ENCODE results near the gene GRAMD1B. TPM values are rescaled to one million over a fixed set of nuclear protein-coding genes. Genes with fewer than 3 reads are reported as not detected.
A peak's percentile ranks its signal among the peaks of the same experiment; 100 is the strongest.

The GRAMD1B gene
- total RNA-seq, 1 donor from 2014 or later: 159 TPM

DNA sequence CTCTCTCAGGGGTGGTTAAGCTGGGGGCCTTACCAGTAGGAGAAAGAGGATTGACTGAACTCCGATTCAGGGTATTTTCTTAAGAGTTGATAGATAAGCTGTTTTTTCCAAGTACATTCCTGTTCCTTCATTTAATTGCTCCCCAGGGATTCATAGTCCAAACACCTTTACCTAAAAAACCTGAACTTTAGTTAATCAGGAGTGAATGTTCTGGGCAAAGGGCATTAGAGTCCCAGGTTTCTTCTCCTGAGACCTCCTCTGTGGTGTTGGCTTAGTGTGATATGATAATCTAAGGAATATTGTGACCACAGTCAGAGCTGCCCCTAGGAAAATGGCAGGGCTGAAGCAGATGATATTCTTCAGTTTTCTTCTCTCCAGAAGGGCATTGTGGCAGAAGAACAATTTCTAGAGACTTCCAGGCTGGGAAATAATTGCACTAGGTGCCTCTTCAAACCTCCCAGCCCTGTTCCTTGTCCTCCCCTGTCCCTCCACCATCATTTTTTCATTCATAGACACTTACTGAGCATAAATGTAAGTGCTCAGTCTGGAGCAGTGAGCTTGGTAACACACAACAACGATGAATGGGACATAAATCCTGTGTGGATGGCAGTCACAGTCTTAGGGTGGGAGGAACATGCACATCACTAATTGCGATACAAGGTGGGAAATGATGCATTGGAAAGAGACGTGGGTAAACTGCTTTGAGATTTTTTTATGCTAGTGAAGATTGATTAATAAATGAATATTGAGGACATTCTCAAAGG lies 11.5 kb upstream of the GRAMD1B start:
- intact Hi-C loops (cut with micrococcal nuclease): no loop called here
- no peak overlapping the region for H3K4me3 Mint-ChIP-seq (ENCODE audit: low read depth)
- no peak for DNase-seq (ENCODE audit: low spot score)
- peaks cover 13% of the 10 kb centered on the region for H3K4me1 Mint-ChIP-seq (ENCODE audit: low read depth)
- H3K9me3 Mint-ChIP-seq: no peaks in the 10 kb centered on the region
- no peak overlapping the region for H3K27ac Mint-ChIP-seq
- H3K27me3 Mint-ChIP-seq (ENCODE audit: low read depth): peaks cover 4% of the 10 kb centered on the region
- peaks cover 7% of the 10 kb centered on the region for H3K36me3 Mint-ChIP-seq (ENCODE audit: low read depth)

DNA sequence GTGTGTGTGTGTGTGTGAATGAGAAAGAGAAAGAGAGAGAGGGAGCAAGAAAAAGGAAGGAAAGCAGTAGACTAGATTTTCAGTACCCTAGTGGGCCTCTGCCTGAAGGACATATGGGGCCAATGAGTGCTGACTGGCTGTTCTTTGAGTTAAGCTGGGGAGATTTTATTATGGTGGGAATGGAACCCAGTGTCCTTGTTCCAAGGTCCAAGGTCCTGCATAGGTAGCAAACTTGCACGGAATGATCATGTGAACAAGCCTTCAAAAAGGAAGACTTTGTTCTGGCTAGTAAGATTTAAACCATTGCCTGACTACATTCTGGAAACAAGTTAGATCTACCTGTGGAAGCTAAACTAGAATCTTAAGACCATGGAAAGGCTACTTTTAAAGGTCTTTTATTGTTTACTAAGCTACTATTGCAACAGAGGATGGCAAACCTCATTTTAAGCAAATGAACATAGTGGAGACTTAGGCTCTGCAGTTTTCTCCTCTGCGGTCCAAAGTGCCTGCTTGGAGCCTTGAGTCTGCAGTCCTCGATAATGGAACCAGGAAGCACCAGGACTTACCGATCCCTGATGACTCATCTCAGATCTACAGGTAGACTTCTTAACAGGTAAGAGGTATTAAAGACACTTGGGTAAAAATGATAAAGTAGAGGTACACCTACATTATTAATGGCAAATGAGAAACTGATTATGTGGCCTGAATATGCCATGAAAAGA lies 10.2 kb upstream of the GRAMD1B start:
- Mint-ChIP-seq H3K27me3 (ENCODE audit: low read depth) (peaks cover 11% of the 10 kb centered on the region), H3K27ac (no peak overlapping the region), H3K9me3 (no peaks in the 10 kb centered on the region), H3K36me3 (ENCODE audit: low read depth) (peaks cover 10% of the 10 kb centered on the region), H3K4me3 (ENCODE audit: low read depth) (no peak overlapping the region), H3K4me1 (ENCODE audit: low read depth) (peaks cover 10% of the 10 kb centered on the region)
- no peak for DNase-seq (ENCODE audit: low spot score)
- intact Hi-C loops (cut with micrococcal nuclease): no loop called here

DNA sequence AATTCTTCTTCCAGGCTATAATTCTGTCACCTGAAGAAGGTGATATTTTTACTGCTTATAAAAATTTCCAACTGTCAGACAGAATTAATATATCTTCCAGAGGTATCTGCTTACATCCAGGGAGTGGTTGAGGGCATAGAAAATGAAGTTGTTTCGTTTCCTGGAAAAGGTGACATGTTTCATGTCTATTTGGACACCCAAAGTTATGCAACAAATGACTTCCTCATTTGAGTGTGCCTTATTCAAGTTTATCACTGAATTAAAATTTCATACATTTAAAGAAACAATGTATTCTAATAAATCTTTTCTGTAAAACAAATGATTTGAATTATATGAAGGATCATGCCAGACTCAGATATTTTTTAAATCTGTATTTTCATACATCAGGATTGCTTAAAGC lies 8.5 kb upstream of the GRAMD1B start:
- no peak overlapping the region for H3K4me3 Mint-ChIP-seq (ENCODE audit: low read depth)
- peaks cover 10% of the 10 kb centered on the region for H3K36me3 Mint-ChIP-seq (ENCODE audit: low read depth)
- H3K9me3 Mint-ChIP-seq: no peaks in the 10 kb centered on the region
- no peak for DNase-seq (ENCODE audit: low spot score)
- intact Hi-C loops (cut with micrococcal nuclease): no loop called here
- H3K27me3 Mint-ChIP-seq (ENCODE audit: low read depth): peaks cover 11% of the 10 kb centered on the region
- H3K27ac Mint-ChIP-seq: no peak overlapping the region
- H3K4me1 Mint-ChIP-seq (ENCODE audit: low read depth): peaks cover 19% of the 10 kb centered on the region

DNA sequence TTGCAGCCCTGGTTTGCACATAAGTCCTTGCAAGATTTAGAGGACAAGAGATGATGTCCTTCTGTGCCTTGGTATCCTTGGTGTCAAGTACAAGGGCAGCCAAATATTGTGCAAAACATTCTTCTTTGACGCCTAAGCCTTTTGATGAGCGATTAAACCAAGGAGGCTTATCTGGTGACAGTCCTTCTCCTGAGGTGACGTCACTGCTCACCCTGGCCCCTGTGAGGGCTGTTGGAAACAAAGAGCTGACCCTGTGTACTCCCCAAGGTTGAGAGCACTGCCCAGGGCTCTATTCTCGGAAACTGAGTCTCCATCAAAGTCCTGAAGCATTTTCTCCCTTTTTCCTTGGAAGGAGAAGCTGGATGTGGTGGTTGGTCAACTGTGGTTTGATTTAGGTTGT lies 4.7 kb upstream of the GRAMD1B start:
- H3K27me3 Mint-ChIP-seq (ENCODE audit: low read depth): peaks cover 11% of the 10 kb centered on the region
- DNase-seq (ENCODE audit: low spot score): no peak
- H3K9me3 Mint-ChIP-seq: no peaks in the 10 kb centered on the region
- intact Hi-C loops (cut with micrococcal nuclease): no loop called here
- peaks cover 33% of the 10 kb centered on the region for H3K36me3 Mint-ChIP-seq (ENCODE audit: low read depth)
- H3K4me3 Mint-ChIP-seq (ENCODE audit: low read depth): no peak overlapping the region
- H3K4me1 Mint-ChIP-seq (ENCODE audit: low read depth): peaks cover 26% of the 10 kb centered on the region
- no peak overlapping the region for H3K27ac Mint-ChIP-seq

DNA sequence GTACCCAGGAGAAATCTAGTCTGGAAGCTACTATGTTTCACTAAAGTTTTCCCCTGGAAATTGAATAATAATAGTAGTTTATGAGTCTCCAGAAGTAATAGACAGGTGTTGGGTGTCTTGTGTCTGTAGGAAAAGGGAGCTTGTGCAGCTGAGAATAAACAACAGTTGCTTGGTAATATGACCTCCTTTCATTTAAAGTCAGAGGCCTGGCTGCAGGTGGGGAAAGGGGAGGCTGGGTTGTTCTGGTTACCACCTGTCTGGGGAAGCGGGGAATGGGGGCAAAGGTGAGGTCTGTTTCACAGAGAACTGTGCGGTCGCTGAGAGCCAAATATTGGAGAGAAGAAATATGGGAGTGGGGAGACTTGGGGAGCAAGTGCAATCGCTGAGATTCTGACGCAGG lies 3.3 kb upstream of the GRAMD1B start:
- DNase-seq (ENCODE audit: low spot score): no peak
- H3K4me1 Mint-ChIP-seq (ENCODE audit: low read depth): peaks cover 25% of the 10 kb centered on the region
- H3K4me3 Mint-ChIP-seq (ENCODE audit: low read depth): no peak overlapping the region
- no peak overlapping the region for H3K27ac Mint-ChIP-seq
- H3K9me3 Mint-ChIP-seq: no peaks in the 10 kb centered on the region
- H3K27me3 Mint-ChIP-seq (ENCODE audit: low read depth): peaks cover 11% of the 10 kb centered on the region
- H3K36me3 Mint-ChIP-seq (ENCODE audit: low read depth): peaks cover 38% of the 10 kb centered on the region
- intact Hi-C loops (cut with micrococcal nuclease): no loop called here

DNA sequence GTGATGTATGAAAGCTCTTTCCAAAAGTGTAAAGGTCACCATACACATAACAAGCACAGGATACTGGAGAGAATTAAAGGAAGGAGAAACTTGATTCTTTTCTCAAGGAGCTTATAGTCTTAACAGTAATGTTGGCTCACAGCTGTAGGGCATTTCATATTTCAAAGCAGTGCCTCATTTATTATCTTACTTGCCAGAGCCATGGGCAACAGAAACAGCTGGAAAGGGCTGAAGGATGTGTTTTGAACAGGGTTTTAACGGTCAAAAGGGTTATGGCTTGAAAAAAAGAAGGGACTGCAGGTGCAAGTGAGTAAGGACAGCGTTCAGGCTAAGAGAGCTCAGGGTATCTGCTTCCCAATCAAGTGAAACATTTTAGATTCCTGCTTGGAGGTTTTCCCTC lies 2.7 kb upstream of the GRAMD1B start:
- DNase-seq (ENCODE audit: low spot score): no peak
- peaks cover 11% of the 10 kb centered on the region for H3K27me3 Mint-ChIP-seq (ENCODE audit: low read depth)
- peaks cover 29% of the 10 kb centered on the region for H3K4me1 Mint-ChIP-seq (ENCODE audit: low read depth)
- intact Hi-C loops (cut with micrococcal nuclease): no loop called here
- H3K9me3 Mint-ChIP-seq: no peaks in the 10 kb centered on the region
- H3K27ac Mint-ChIP-seq: no peak overlapping the region
- H3K36me3 Mint-ChIP-seq (ENCODE audit: low read depth): peaks cover 44% of the 10 kb centered on the region
- H3K4me3 Mint-ChIP-seq (ENCODE audit: low read depth): no peak overlapping the region

DNA sequence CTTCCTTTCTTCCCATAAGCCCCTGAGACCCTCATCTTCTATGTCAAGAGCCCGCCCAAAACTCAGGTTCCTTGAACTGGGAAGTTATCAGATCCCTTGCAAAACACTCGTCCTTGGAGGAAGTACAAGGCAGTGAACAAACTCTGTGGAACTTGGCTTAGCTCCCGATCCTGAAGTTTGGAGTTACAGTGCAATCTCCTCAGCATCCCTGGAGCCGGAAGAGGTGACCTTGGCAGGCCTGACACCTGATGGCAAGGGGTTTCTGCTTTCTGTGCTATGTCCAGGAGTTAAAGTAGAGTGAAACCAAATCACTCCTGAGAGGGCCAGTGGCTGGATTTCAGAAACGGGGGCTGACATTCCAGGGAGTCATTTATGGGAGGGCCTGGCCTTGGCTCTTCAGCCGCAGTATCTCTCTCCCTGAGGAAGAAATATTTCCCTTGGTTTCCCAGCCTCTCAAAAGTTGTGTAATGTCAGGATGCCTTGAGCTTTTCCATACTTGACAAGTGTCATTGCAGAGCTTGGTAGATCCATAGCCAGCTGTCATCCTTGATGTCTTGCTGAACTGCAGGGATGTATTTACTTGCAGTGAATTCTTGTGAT lies 1.9 kb upstream of the GRAMD1B start:
- intact Hi-C loops (cut with micrococcal nuclease): no loop called here
- no peak overlapping the region for H3K27ac Mint-ChIP-seq

DNA sequence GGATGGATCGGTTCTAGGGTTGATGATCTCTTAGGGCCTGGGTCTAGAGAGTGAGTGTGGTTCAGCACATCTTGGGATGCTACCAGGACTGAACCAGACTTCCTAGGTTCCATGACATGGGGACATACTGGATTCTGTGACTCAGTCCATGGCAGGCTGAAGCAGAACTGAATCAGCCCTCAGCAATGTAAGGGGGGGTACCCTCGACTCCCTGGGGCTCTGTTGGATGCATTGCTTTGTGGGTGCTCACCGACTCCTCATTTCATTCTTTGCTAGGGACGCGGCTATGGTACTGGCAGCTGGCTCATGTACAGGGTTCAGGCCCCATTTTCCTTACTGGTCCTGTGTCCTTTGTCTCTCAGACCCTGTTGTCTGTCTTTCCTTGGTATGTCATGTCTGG lies 733 bp upstream of the GRAMD1B start:
- Mint-ChIP-seq H3K4me1 (ENCODE audit: low read depth) (peaks cover 37% of the 10 kb centered on the region), H3K27ac (peak overlapping the region; percentile 86)
- DNase-seq (ENCODE audit: low spot score): no peak

More for the DNA sequence above, 1.9 kb upstream of the GRAMD1B start:
- H3K36me3 Mint-ChIP-seq (ENCODE audit: low read depth): peaks cover 51% of the 10 kb centered on the region
- H3K4me3 Mint-ChIP-seq (ENCODE audit: low read depth): no peak overlapping the region
- no peak for DNase-seq (ENCODE audit: low spot score)
- peaks cover 34% of the 10 kb centered on the region for H3K4me1 Mint-ChIP-seq (ENCODE audit: low read depth)
- H3K27me3 Mint-ChIP-seq (ENCODE audit: low read depth): peaks cover 10% of the 10 kb centered on the region
- no peaks in the 10 kb centered on the region for H3K9me3 Mint-ChIP-seq

DNA sequence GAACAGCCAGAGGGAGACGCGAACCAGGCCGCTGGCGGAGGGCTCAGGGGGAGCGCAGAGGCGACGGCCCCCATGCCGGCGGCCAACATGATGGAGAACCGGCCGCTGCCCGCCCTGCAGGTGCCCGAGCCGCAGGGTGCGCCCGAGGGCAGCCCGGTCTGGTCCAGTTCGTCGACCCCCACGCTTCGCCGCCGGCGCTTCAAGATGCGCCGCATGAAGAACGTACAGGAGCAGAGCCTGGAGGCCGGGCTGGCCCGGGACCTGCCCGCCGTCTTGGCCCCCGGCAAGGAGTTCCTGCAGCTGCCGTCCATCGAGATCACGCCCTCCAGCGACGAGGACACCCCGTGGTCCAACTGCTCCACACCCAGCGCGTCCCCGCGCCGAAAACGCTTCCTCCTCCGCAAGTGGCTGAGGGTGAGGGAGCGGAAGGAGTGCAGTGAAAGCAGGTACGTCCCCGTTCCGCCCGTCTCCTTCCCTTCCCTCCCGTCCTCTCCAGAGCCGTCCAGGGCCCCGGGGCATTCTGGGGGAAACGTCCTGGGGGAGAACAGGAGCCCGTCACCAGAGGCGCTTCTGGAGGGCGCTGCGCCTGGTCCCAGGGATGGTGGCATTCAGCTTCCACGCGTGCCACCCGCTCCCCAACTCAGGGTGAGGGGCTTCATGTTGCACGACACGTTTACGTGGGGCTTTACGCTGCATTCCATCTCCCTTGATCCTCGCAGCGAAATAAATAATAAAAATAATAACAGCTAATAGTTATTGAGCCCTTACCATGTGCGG lies 840 bp downstream of the GRAMD1B start:
- intact Hi-C loops (cut with micrococcal nuclease): loop anchor here (1.0 to 10.0 kb wide), 7 partner anchors 23 to 686 kb away; no protein-coding TSS in a partner anchor
- H3K27ac Mint-ChIP-seq: peak overlapping the region; percentile 82
- H3K9me3 Mint-ChIP-seq: no peaks in the 10 kb centered on the region
- H3K36me3 Mint-ChIP-seq (ENCODE audit: low read depth): peaks cover 64% of the 10 kb centered on the region
- H3K27me3 Mint-ChIP-seq (ENCODE audit: low read depth): no peaks in the 10 kb centered on the region
- H3K4me3 Mint-ChIP-seq (ENCODE audit: low read depth): peak overlapping the region; percentile 91
- peaks cover 44% of the 10 kb centered on the region for H3K4me1 Mint-ChIP-seq (ENCODE audit: low read depth)
- peak; percentile 77 for DNase-seq (ENCODE audit: low spot score)

More for the DNA sequence above, 733 bp upstream of the GRAMD1B start:
- intact Hi-C loops (cut with micrococcal nuclease): no loop called here
- peak overlapping the region; percentile 91 for H3K4me3 Mint-ChIP-seq (ENCODE audit: low read depth)
- H3K9me3 Mint-ChIP-seq: no peaks in the 10 kb centered on the region
- H3K36me3 Mint-ChIP-seq (ENCODE audit: low read depth): peaks cover 55% of the 10 kb centered on the region
- peaks cover 4% of the 10 kb centered on the region for H3K27me3 Mint-ChIP-seq (ENCODE audit: low read depth)

DNA sequence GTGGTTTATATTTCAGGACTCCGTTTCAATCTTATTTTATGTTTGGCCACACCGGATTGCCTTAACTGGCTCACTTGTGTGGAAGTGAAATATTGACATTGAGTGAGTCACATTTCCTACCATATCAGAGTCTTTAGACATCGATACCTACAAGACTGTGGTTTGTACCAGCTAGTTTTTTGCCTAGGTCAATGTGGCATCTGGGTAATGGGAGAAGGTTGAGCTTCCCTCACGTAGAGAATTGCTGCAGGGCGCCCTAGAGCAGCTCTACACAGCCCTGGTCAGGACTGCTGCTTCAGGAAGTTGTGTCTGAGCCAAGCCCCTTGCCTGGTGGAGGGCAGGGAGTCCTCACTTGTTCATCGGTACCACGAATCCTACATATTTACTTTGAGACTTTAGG lies 1.6 kb downstream of the GRAMD1B start:
- H3K4me1 Mint-ChIP-seq (ENCODE audit: low read depth): peaks cover 45% of the 10 kb centered on the region
- no peaks in the 10 kb centered on the region for H3K27me3 Mint-ChIP-seq (ENCODE audit: low read depth)
- H3K4me3 Mint-ChIP-seq (ENCODE audit: low read depth): peak overlapping the region; percentile 91
- no peak for DNase-seq (ENCODE audit: low spot score)
- intact Hi-C loops (cut with micrococcal nuclease): loop anchor here (1.0 to 10.0 kb wide), 6 partner anchors 23 to 687 kb away; no protein-coding TSS in a partner anchor
- peak overlapping the region; percentile 82 for H3K27ac Mint-ChIP-seq
- H3K9me3 Mint-ChIP-seq: peaks cover 4% of the 10 kb centered on the region
- peaks cover 71% of the 10 kb centered on the region for H3K36me3 Mint-ChIP-seq (ENCODE audit: low read depth)

DNA sequence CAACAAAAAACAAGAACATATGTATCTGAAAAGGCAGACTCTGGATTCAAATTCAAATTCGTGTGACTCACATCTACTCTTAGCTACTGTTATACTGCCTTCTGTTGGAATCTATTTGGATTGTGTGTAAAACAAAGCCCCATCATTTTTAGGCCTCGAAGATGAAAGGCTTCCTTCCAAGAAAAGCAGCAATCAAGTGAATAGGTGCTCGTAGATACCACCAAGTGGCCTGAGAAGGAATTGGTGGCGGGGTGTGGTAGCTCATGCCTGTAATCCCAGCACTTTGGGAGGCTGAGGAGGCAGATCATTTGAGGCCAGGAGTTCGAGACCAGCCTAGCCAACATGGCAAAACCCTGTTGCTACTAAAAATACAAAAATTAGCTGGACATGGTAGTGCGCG lies 4.2 kb downstream of the GRAMD1B start:
- Mint-ChIP-seq H3K9me3 (peaks cover 4% of the 10 kb centered on the region), H3K27me3 (ENCODE audit: low read depth) (no peaks in the 10 kb centered on the region), H3K4me3 (ENCODE audit: low read depth) (peak overlapping the region; percentile 10), H3K36me3 (ENCODE audit: low read depth) (peaks cover 81% of the 10 kb centered on the region), H3K27ac (peak overlapping the region; percentile 64), H3K4me1 (ENCODE audit: low read depth) (peaks cover 68% of the 10 kb centered on the region)
- intact Hi-C loops (cut with micrococcal nuclease): loop anchor here (1.0 to 10.0 kb wide), 2 partner anchors 133 to 689 kb away; no protein-coding TSS in a partner anchor
- DNase-seq (ENCODE audit: low spot score): no peak

DNA sequence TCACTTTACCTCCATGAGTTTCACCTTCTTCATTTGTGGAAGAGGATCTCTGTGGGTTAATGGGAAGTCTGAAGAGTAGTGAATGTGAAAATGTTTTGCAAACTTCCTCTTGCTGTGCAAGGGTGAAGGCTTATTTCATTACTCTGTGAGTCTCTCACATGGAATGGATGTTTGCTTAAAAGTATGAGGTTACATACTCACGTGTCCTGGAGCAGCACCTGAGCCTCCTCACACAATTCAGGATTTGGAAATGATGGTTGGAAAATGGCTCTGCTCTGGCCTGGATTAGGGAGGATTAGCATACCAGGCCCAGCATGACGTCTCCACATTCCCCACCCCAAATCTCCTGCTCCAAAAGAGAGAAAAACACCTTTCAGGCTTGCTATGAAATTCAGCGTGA lies 4.8 kb downstream of the GRAMD1B start:
- H3K4me1 Mint-ChIP-seq (ENCODE audit: low read depth): peaks cover 69% of the 10 kb centered on the region
- H3K4me3 Mint-ChIP-seq (ENCODE audit: low read depth): no peak overlapping the region
- H3K27me3 Mint-ChIP-seq (ENCODE audit: low read depth): no peaks in the 10 kb centered on the region
- intact Hi-C loops (cut with micrococcal nuclease): loop anchor here (1.0 to 10.0 kb wide), 3 partner anchors 134 to 690 kb away; partner anchors contain the start of gene HSPA8
- peaks cover 4% of the 10 kb centered on the region for H3K9me3 Mint-ChIP-seq
- peaks cover 80% of the 10 kb centered on the region for H3K36me3 Mint-ChIP-seq (ENCODE audit: low read depth)
- peak overlapping the region; percentile 64 for H3K27ac Mint-ChIP-seq
- DNase-seq (ENCODE audit: low spot score): no peak

Measured in activated T-helper 2 cell treated with anti-CD3 and anti-CD28 coated beads, Interferon-gamma antibody, Interleukin-2, Interleukin-4, amounts not matched to agents 10 μg/mL and 5 μg/mL and 100 μg/mL, durations not matched to agents 14 hours and 24 hours and 36 hours (primary cell).